Kidney (tissue), 14 donors: ENCODE measurements around the gene PACC1. TPM values are rescaled to one million over a fixed set of nuclear protein-coding genes. Genes with fewer than 3 reads are reported as not detected.
A peak's percentile ranks its signal among the peaks of the same experiment; 100 is the strongest.

Experiments used
- DNase-seq, 5 donors: peaks; one replicate each; pipeline ENCODE4 v3.0.0-alpha.2; 2013 to 2020
- FAIRE-seq: peaks from 2 replicates; lab custom pipeline; 2012; peaks lifted over from hg19 to GRCh38; lab: Jason Lieb, UNC
- H3K27ac ChIP-seq, 2 donors: one replicate each; pipeline ENCODE4 v1.7.0; 2013; ENCODE audit warnings: low read depth in 2 of 2, low read length in 2 of 2, inconsistent platforms in 1 of 2
- H3K27me3 ChIP-seq: one replicate; pipeline ENCODE4 v1.7.1; 2013; ENCODE audit warnings: low read length, inconsistent platforms; ENCODE audit not compliant: control insufficient read depth, insufficient read depth
- H3K36me3 ChIP-seq, 3 donors: one replicate each; pipeline versions ENCODE4 v1.7.0 to v1.7.1; 2013; ENCODE audit warnings: low read length in 3 of 3, control low read depth in 1 of 3, inconsistent platforms in 1 of 3; ENCODE audit not compliant: insufficient read depth in 3 of 3, control insufficient read depth in 2 of 3
- H3K4me1 ChIP-seq, 3 donors: one replicate each; pipeline versions ENCODE4 v1.7.0 to v1.7.1; 2013; ENCODE audit warnings: low read length in 3 of 3, inconsistent platforms in 1 of 3, low read depth in 1 of 3; ENCODE audit not compliant: control insufficient read depth in 2 of 3, insufficient read depth in 2 of 3
- H3K4me3 ChIP-seq, 3 donors: one replicate each; pipeline versions ENCODE4 v1.7.0 to v1.8.1; 2013; ENCODE audit warnings: low read length in 3 of 3, control low read depth in 1 of 3, inconsistent platforms in 1 of 3
- H3K9ac ChIP-seq, 3 donors: one replicate each; pipeline versions ENCODE4 v1.7.0 to v1.7.1; 2013; ENCODE audit warnings: low read length in 3 of 3, control low read depth in 1 of 3, inconsistent platforms in 1 of 3
- H3K9me3 ChIP-seq, 3 donors: one replicate each; pipeline versions ENCODE4 v1.7.0 to v1.7.1; 2013; ENCODE audit warnings: low read length in 3 of 3, control low read depth in 1 of 3, inconsistent platforms in 1 of 3; ENCODE audit not compliant: control insufficient read depth in 2 of 3, insufficient read depth in 1 of 3
- CTCF ChIP-seq: IDR thresholded peaks from 3 replicates; pipeline ENCODE4 v1.5.1; 2012; ENCODE audit warnings: mild to moderate bottlenecking, moderate library complexity, borderline replicate concordance; ENCODE audit not compliant: insufficient read depth; ENCODE audit errors: extremely low read depth
- intact Hi-C: fragments of 100-400 bp; cut with DNase I; formaldehyde crosslinking; loops from one replicate; pipeline ENCODE4 v1.11.1; 2022
- polyA plus RNA-seq: library from polyadenylated mRNA; stranded (reverse); fragments of 350-450 nt; fragmentation: Illumina TruSeq; extraction: RNeasy Lipid Tissue Mini Kit (QIAGEN cat#74804); gene quantifications from one replicate; pipeline ENCODE4 v1.2.3, GENCODE V29; 2014; ENCODE audit warnings: low read depth, low replicate concordance; ENCODE audit not compliant: insufficient read depth
- total RNA-seq: library from RNA; stranded (reverse); fragmentation: NEBNext Ultra II Directional; extraction: Animal tissue kit (Norgen Biotek cat#: 25700); gene quantifications from one replicate; pipeline ENCODE4 v1.2.1, GENCODE V29; 2021
- donor health status: control.
- donor health status: control.
- donor health status: control.
- donor health status: control.
- donor health status: control.
- donor health status: DM: yes; HTN: yes; CAD: no.
- donor health status: Normal renal cell carcinoma (clear cell type).

The PACC1 gene
- total and polyA plus RNA-seq, 2 donors from 2014 or later, result 8.7 to 13.7 TPM

DNA sequence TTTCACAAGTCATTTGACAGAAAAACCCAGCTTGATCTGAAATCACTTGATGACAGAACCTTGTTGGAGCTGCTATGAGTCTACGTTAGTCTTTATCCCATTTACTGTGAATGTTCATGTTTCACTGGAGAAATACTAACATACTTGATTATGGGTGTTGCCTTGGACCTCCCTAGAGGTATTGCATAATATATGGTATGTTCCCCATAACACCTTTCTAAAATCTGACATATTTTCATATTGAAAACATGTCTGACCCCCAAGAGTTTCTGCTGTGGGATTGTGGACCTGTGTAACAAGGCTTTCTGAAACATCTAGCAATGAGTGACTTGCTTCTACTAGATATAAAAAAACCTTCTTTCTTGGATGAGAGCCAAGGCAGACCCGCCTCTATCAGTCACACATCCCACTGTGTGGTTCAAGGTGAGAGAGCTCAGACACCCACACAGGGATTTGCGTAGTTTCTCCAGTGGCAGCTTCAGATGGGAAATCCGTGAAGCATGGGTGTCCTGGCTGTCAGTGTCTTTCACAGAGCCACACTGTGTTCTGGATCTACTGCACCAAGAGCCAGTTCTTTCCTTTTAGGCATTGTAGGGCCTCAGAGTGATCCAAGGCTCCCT lies 22.6 kb upstream of the PACC1 start:
- no peaks in the 10 kb centered on the region for H3K27me3 ChIP-seq
- H3K9me3 ChIP-seq, result no peaks in the 10 kb centered on the region
- H3K4me1 ChIP-seq, result peaks cover 0 to 5% (median 4%) of the 10 kb centered on the region in 3 donors
- no peak overlapping the region for H3K9ac ChIP-seq
- H3K4me3 ChIP-seq, result no peak overlapping the region
- H3K36me3 ChIP-seq, result no peaks in the 10 kb centered on the region
- intact Hi-C loops, result no loop called here
- TF ChIP-seq CTCF, result no peak
- FAIRE-seq (no peak), DNase-seq (no peak)
- H3K27ac ChIP-seq, result no peak overlapping the region

- peaks cover 0 to 5% (median 4%) of the 10 kb centered on the region in 3 donors for H3K4me1 ChIP-seq
- DNase-seq (no peak), FAIRE-seq (no peak)
- intact Hi-C loops, result no loop called here
- no peak overlapping the region for H3K27ac ChIP-seq
- no peaks in the 10 kb centered on the region for H3K9me3 ChIP-seq
- H3K27me3 ChIP-seq, result no peaks in the 10 kb centered on the region
- H3K9ac ChIP-seq, result no peak overlapping the region
- no peak overlapping the region for H3K4me3 ChIP-seq
- H3K36me3 ChIP-seq, result no peaks in the 10 kb centered on the region
- no peak for TF ChIP-seq CTCF
Observed at GRCh38 chr1:212434992-212435391, 20.3 kb upstream of the PACC1 start.

GRCh38 chr1:212433577-212434462 lies 19.1 kb upstream of the PACC1 start:
- no peaks in the 10 kb centered on the region for H3K36me3 ChIP-seq
- no peaks in the 10 kb centered on the region for H3K27me3 ChIP-seq
- TF ChIP-seq CTCF, result no peak
- H3K9ac ChIP-seq, result peak overlapping the region; percentile 15 to 77 (median 21)
- peak overlapping the region; percentile 59 to 81 (median 76) for H3K4me3 ChIP-seq
- no peak overlapping the region for H3K27ac ChIP-seq
- FAIRE-seq (no peak), DNase-seq (no peak)
- no peaks in the 10 kb centered on the region for H3K9me3 ChIP-seq
- H3K4me1 ChIP-seq, result peaks cover 0 to 5% (median 4%) of the 10 kb centered on the region in 3 donors
- intact Hi-C loops, result no loop called here
